Activated CD4-positive, alpha-beta T cell treated with anti-CD3 and anti-CD28 coated beads for 36 hours (primary cell): Measurements from ENCODE around the gene HIPK2. TPM values are rescaled to one million over a fixed set of nuclear protein-coding genes. Genes with fewer than 3 reads are reported as not detected.

Experiments used
- ATAC-seq: fragments of 200-7000 bp; cut with Tn5 transposase; one replicate; pipeline ENCODE4 v1.10.0; 2021; ENCODE audit warnings: mild to moderate bottlenecking, moderate library complexity
- CTCF ChIA-PET: fragments of 350-600 bp; sonication (Branson Sonifier 250); formaldehyde crosslinking; loops from one replicate; lab custom pipeline; 2021; ENCODE audit warnings: antibody characterized with exemption; lab: Charles Lee
- POLR2A ChIA-PET: fragments of 350-600 bp; sonication (Branson Sonifier 250); formaldehyde crosslinking; loops from one replicate; lab custom pipeline; 2021; ENCODE audit warnings: antibody characterized with exemption, inconsistent platforms; lab: Charles Lee
- DNase-seq: peaks from one replicate; pipeline ENCODE4 v3.0.0-alpha.2; 2020
- H3K27ac Mint-ChIP-seq: one replicate; pipeline ENCODE4 v1.8.0; 2021; ENCODE audit warnings: mixed read lengths
- H3K27me3 Mint-ChIP-seq: one replicate; pipeline ENCODE4 v1.8.0; 2021; ENCODE audit warnings: mixed read lengths
- H3K36me3 Mint-ChIP-seq: one replicate; pipeline ENCODE4 v1.8.0; 2021; ENCODE audit warnings: low read depth, mixed read lengths
- H3K4me1 Mint-ChIP-seq: one replicate; pipeline ENCODE4 v1.8.0; 2021; ENCODE audit warnings: mixed read lengths
- H3K4me3 Mint-ChIP-seq: one replicate; pipeline ENCODE4 v1.8.0; 2021; ENCODE audit warnings: mild to moderate bottlenecking, moderate library complexity, mixed read lengths
- H3K9me3 Mint-ChIP-seq: one replicate; pipeline ENCODE4 v1.8.0; 2021; ENCODE audit warnings: low read depth, mixed read lengths
- intact Hi-C, 2 experiments: fragments of 100-400 bp; cut with DNase I in 1 of 2; cut with micrococcal nuclease in 1 of 2; formaldehyde crosslinking; loops; one replicate each; pipeline versions ENCODE4 v1.14.2 to v1.15.1; 2022 to 2024; cut with DNase I, micrococcal nuclease
- total RNA-seq, 2 experiments: library from RNA; stranded (reverse); gene quantifications; one replicate each; pipeline ENCODE4 v1.2.3, GENCODE V29; 2021

The HIPK2 gene
- 10 to 100 TPM; 23.9 to 36.2 TPM for total RNA-seq

DNA sequence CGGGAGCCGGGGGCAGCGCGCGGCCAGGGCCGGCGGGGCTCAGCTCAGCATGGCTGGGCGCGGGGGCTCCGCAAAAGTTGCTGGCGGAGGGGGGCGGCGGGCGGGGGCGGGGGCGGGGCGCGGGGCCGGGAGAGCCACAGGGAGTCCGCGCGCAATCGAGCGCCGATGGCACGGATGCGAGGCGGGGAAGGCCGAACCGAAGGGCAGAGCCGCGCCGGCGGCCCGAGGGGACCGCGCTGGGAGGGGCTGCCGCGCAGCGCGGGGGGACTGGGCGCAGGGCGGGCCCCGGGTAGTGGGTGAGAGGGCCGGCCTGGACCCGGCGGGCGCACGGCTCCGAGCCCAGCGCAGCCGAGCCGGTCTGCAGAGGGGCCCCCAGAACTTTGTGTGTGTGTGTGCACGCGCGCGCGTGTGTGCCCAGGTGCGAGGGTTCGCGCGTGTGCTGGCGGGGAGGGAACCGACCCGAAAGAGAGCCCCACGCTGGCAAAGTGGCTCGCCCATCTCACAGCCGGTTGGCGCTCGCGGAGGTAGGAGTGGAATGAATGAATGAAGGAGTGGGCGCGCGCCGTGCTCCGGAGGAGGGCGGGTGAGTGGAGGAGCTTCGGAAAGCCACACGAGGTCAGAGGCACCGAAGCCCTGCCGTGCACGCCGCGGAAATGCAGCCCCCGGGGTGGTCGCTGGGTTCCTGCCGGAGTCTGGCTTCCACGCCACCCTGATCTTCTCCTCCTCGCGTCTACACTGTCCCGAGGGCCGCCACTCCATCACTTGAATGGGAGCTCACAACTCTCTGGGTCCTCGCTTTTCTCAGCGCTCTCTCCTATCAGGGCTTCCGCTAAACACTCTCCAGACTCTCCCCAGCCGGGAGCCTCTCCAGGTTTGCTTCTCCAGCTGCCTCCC lies at the start of gene HIPK2:
TSS of gene HIPK2 (minus strand) at position 51 of the 894 bp plus-strand sequence. CDS start 375 bp downstream, outside the sequence.
- Mint-ChIP-seq H3K4me3 (peak within 1 kb of the TSS; percentile 83), H3K27me3 (peaks cover 11% of the 10 kb centered on the region), H3K27ac (peak within 1 kb of the TSS; percentile 93), H3K9me3 (no peaks in the 10 kb centered on the region), H3K36me3 (peaks cover 3% of the 10 kb centered on the region), H3K4me1 (peaks cover 41% of the 10 kb centered on the region)
- intact Hi-C loops = loop anchor here (2.0 to 5.0 kb wide), 6 partner anchors 51 to 676 kb away; partner anchors contain the start of genes KDM7A (in 1 of the 2) and TBXAS1 (in 1 of the 2)
- ChIA-PET POLR2A (interaction anchor here (0.6 to 1.5 kb wide), 7 partner anchors 32 to 710 kb away, joined by 3 to 8 read pairs (median 3); no protein-coding TSS in a partner anchor), CTCF (interaction anchor here (0.6 to 3.9 kb wide), 5 partner anchors 132 to 634 kb away, joined by 3 to 22 read pairs (median 3); no protein-coding TSS in a partner anchor)
- ATAC-seq (peak; percentile 37), DNase-seq (peak; percentile 82)

DNA sequence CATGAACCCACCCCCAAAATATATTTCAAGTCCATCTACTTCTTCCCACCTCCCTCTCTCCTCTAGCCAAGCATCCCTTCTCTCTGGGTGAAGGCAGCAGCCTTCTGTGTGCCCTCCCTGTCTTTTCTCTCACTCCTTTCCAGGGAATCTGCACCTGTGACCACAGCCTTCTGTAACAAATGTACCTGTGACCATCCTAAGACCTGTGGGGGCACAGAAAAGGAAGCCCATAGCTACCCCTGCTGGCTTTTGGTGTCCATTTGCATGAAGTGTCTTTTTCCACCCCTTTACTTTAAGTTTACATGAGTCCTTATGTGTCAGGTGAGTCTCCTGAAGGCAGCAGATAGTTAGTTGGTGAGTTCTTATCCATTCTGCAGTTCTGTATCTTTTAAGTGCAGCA lies 49.2 kb upstream of the HIPK2 start:
- DNase-seq (peak; percentile 30), ATAC-seq (no peak)
- no peak overlapping the region for H3K27ac Mint-ChIP-seq
- peaks cover 35% of the 10 kb centered on the region for H3K4me1 Mint-ChIP-seq
- ChIA-PET POLR2A (no interaction called here), CTCF (interaction anchor here (1.0 kb wide), 1 partner anchor 182 kb away, joined by 4 read pairs; no protein-coding TSS in a partner anchor)
- H3K4me3 Mint-ChIP-seq = no peak overlapping the region
- no peaks in the 10 kb centered on the region for H3K9me3 Mint-ChIP-seq
- H3K36me3 Mint-ChIP-seq = no peaks in the 10 kb centered on the region
- H3K27me3 Mint-ChIP-seq = no peaks in the 10 kb centered on the region
- intact Hi-C loops = loop anchor here in 1 of 2 experiments (2.0 to 5.0 kb wide), 2 partner anchors 175 to 180 kb away; no protein-coding TSS in a partner anchor

DNA sequence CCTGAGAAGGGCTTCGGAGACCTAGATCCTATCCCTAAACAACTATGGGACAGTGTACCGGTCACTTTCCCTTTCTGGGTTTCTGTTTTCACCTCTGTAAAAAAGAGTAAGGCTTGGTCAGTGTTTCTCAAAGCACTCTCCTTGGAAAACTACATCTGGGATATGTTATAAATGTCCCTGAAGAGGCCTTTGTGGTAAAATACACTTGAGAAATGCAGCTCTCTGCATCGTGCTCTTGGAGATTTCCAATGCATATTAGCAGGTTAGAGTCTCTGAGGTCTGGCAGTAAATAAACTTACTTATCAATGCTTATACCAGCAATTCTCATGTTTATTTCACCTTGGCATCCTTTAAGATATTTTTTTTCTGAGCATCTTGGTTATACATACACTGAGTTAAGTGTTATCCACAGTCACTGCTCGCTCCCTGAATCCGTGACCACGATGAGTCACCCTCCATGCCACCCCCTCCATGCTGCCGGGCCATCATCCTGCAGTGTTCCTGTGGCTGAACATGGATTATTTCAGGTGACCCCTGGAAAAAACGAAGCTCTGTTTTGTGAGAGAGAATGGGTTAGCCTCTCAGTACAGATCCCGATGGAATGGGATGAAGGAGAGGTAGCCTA lies 48.0 kb upstream of the HIPK2 start:
- no peaks in the 10 kb centered on the region for H3K27me3 Mint-ChIP-seq
- H3K36me3 Mint-ChIP-seq = no peaks in the 10 kb centered on the region
- peaks cover 28% of the 10 kb centered on the region for H3K4me1 Mint-ChIP-seq
- DNase-seq (no peak), ATAC-seq (no peak)
- no peak overlapping the region for H3K4me3 Mint-ChIP-seq
- CTCF ChIA-PET = interaction anchor here (0.6 kb wide), 1 partner anchor 49 kb away, joined by 3 read pairs; no protein-coding TSS in a partner anchor
- no peak overlapping the region for H3K27ac Mint-ChIP-seq
- H3K9me3 Mint-ChIP-seq = no peaks in the 10 kb centered on the region
- POLR2A ChIA-PET = no interaction called here
- intact Hi-C loops = loop anchor here in 1 of 2 experiments (2.0 to 5.0 kb wide), 2 partner anchors 177 to 179 kb away; no protein-coding TSS in a partner anchor

DNA sequence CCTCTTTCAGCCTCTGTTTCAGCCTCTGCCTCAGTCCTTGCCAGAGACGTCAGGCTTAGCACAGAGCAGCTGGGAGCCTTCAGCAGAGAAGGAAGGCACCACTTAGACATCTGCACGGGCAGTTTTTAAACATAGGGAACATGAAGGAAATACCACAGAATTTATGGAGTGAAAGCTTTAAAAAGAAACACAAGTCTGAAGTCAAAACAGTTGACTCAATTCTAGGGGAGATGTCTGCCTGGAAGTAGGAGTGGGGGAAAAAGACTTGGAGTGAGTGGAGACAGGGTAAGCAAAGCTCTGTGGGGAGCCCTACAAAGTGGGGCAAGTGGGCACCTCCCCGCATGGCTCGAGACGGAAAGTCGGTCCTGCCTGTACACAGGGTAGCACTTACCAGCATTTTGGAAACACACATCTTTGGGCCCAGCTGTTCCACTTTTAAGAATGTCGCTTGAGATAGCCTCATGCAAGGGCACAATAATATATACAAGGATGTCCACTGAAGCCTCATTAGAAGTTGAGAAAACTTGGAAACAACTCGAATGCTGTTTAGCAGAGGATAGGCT lies 46.2 kb upstream of the HIPK2 start:
- no peak for DNase-seq
- intact Hi-C loops = no loop called here
- no peak overlapping the region for H3K4me3 Mint-ChIP-seq
- no peaks in the 10 kb centered on the region for H3K36me3 Mint-ChIP-seq
- H3K27ac Mint-ChIP-seq = no peak overlapping the region
- no peaks in the 10 kb centered on the region for H3K27me3 Mint-ChIP-seq
- ChIA-PET CTCF (interaction anchor here (0.8 kb wide), 1 partner anchor 222 kb away, joined by 3 read pairs; no protein-coding TSS in a partner anchor), POLR2A (no interaction called here)
- no peak for ATAC-seq
- no peaks in the 10 kb centered on the region for H3K9me3 Mint-ChIP-seq
- H3K4me1 Mint-ChIP-seq = peaks cover 11% of the 10 kb centered on the region

DNA sequence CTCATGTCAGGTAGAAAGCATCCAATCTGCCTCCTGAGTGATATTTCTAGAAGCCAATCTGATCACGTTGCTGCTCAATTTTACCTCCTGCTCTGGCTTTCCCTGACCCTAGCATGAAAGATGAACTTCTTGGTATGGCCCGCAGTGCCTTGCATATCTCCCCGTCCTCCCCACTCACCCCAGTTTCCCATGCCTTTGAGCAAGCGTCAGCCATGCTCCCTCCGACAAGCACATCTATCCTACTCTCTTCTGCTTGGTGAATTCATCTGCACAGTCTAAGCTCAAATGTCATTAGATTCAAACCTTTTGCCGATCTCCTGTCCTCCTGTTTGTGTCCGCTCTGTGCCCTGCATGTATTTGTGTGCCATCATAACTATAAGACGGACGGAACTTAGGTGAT lies 45.1 kb upstream of the HIPK2 start:
- ChIA-PET POLR2A (no interaction called here), CTCF (interaction anchor here (0.6 kb wide), 1 partner anchor 177 kb away, joined by 3 read pairs; no protein-coding TSS in a partner anchor)
- Mint-ChIP-seq H3K4me1 (peaks cover 5% of the 10 kb centered on the region), H3K9me3 (no peaks in the 10 kb centered on the region), H3K27ac (no peak overlapping the region), H3K4me3 (no peak overlapping the region), H3K36me3 (no peaks in the 10 kb centered on the region), H3K27me3 (no peaks in the 10 kb centered on the region)
- DNase-seq (no peak), ATAC-seq (no peak)
- intact Hi-C loops = no loop called here

DNA sequence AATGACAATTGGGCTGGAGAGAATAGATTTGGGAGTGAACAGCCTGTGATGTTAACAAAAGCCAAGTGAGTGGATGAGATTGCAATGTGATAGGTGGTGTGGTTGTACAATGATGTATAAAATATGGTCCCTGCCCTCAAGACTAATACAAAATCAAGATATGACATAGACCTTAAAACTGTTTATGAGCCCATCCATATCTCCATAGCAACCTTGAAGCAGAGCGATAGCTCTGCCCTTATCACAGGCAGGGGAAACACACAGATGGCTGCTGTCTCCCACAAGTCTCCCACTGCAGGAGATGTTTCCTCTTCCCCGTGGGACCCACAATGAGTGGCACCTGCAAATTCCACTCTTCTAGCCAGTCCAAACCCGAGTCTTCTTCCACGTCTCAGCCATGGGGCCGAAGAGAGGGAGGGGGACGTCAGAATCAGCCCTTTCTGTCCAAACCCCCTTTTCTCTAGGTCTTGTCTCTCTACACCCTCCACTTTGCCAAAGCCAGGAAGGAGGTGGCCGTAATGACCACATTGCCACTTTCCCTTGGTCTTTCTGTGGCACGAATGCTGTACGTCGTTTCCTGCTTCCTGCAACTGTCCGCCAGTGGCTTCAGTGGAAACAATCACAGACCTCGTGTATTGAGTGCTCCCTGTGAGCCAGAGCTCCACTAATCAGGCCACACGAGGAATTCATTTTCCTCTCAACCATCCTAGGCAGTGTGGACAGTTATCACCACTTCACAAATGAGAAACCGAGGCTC lies 43.7 kb upstream of the HIPK2 start:
- Mint-ChIP-seq H3K9me3 (no peaks in the 10 kb centered on the region), H3K4me1 (no peaks in the 10 kb centered on the region), H3K36me3 (no peaks in the 10 kb centered on the region), H3K27me3 (no peaks in the 10 kb centered on the region), H3K4me3 (no peak overlapping the region), H3K27ac (no peak overlapping the region)
- DNase-seq = no peak
- ChIA-PET POLR2A (no interaction called here), CTCF (interaction anchor here (0.6 kb wide), 1 partner anchor 54 kb away, joined by 3 read pairs; no protein-coding TSS in a partner anchor)
- ATAC-seq = no peak
- intact Hi-C loops = no loop called here

DNA sequence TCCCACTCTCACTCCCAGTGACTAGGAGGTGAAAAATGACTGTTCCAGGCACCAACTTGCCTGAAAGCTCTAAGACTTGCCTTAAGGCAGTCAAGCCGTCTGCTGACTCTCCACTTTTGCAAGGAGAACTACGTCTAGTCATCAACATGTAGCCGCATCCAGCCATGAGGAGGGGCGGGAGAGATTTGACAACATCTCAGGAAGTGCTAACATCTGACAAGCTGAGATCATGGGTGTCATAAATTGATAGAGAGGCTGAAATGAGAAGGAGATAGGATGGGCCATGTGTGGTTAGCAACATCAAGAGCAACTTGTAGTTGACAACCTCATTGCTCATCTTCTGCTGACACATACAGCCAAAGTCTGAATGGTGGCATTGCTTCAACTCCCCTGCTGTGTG lies 42.3 kb upstream of the HIPK2 start:
- peak; percentile 68 for ATAC-seq
- peak; percentile 22 for DNase-seq
- ChIA-PET POLR2A (no interaction called here), CTCF (no interaction called here)
- H3K36me3 Mint-ChIP-seq = no peaks in the 10 kb centered on the region
- H3K4me1 Mint-ChIP-seq = no peaks in the 10 kb centered on the region
- peaks cover 5% of the 10 kb centered on the region for H3K9me3 Mint-ChIP-seq
- H3K27ac Mint-ChIP-seq = no peak overlapping the region
- no peaks in the 10 kb centered on the region for H3K27me3 Mint-ChIP-seq
- H3K4me3 Mint-ChIP-seq = no peak overlapping the region
- intact Hi-C loops = no loop called here

DNA sequence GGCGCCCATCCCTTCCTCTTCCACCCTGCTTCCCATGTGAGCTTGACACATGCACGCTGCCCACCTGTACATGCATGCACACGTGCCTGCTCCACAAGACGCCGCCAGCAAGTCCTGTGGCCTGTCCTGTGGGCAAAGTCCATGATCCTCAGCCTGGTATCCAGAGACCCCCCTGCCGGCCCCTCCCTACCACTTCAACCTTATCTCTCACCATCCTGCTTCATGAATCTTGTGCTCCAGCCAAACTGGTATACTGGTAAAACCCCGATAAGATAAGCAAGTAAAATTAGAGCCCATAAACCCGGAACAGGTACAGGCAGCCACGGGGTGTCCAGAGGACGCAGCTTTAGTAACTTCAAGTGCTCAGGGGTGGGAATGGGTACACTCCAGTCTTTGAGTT lies 39.5 kb upstream of the HIPK2 start:
- peaks cover 5% of the 10 kb centered on the region for H3K9me3 Mint-ChIP-seq
- POLR2A ChIA-PET = interaction anchor here (0.6 kb wide), 1 partner anchor 44 kb away, joined by 3 read pairs; no protein-coding TSS in a partner anchor
- DNase-seq (no peak), ATAC-seq (no peak)
- intact Hi-C loops = no loop called here
- no peaks in the 10 kb centered on the region for H3K27me3 Mint-ChIP-seq
- no peaks in the 10 kb centered on the region for H3K36me3 Mint-ChIP-seq
- no peak overlapping the region for H3K4me3 Mint-ChIP-seq
- H3K27ac Mint-ChIP-seq = no peak overlapping the region
- CTCF ChIA-PET = interaction anchor here (0.9 kb wide), 1 partner anchor 171 kb away, joined by 3 read pairs; no protein-coding TSS in a partner anchor
- H3K4me1 Mint-ChIP-seq = peaks cover 4% of the 10 kb centered on the region

DNA sequence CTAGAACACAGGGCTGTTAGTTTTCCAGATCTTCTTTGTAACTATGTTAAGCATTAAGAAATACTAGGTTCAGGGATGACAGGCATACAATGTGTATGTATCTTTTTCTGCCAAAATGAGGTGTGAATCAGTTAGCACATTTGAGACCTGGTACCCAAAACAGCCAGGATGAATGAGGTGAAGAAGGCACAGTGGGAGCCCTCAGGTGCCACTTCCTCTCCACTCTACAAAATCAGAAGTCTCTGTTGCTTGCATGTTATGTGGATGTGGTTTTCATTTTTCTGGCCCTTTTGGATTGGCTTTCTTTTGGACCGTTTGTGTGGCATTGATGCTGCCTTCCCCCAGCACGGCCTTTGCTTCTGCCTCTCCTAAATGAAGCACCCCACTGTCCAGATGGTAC lies 35.9 kb upstream of the HIPK2 start:
- peaks cover 5% of the 10 kb centered on the region for H3K9me3 Mint-ChIP-seq
- POLR2A ChIA-PET = no interaction called here
- no peak for ATAC-seq

DNA sequence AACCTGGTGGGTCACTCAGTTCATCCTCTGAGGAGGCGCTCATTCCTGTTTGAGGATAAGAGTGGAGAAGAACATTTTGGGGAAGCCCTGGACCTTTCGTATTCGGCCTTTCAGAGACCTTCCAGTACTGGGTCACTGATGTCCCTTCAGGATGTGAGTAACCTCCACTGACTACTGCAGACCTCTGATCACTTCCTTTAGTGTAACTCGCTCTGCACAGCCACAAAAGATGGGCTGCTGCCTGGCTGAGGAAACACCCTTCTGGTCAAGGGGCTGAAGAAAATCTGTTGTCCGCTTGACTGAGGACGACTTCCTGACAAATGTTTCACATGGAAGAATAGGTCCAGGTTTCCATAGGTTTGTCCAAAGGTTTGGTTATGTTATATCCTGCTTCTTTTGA lies 35.4 kb upstream of the HIPK2 start:
- Mint-ChIP-seq H3K4me1 (peaks cover 8% of the 10 kb centered on the region), H3K4me3 (no peak overlapping the region), H3K36me3 (no peaks in the 10 kb centered on the region), H3K27me3 (peaks cover 2% of the 10 kb centered on the region), H3K9me3 (peaks cover 5% of the 10 kb centered on the region), H3K27ac (no peak overlapping the region)
- DNase-seq (no peak), ATAC-seq (no peak)
- POLR2A ChIA-PET = no interaction called here
- intact Hi-C loops = no loop called here
- CTCF ChIA-PET = no interaction called here

More for the DNA sequence above, 35.9 kb upstream of the HIPK2 start:
- peaks cover 8% of the 10 kb centered on the region for H3K4me1 Mint-ChIP-seq
- H3K36me3 Mint-ChIP-seq = no peaks in the 10 kb centered on the region
- no peaks in the 10 kb centered on the region for H3K27me3 Mint-ChIP-seq
- no peak for DNase-seq
- no peak overlapping the region for H3K27ac Mint-ChIP-seq
- intact Hi-C loops = no loop called here
- CTCF ChIA-PET = interaction anchor here (0.9 kb wide), 1 partner anchor 221 kb away, joined by 3 read pairs; no protein-coding TSS in a partner anchor
- H3K4me3 Mint-ChIP-seq = no peak overlapping the region
